Measurements from ENCODE around the gene SEMA3B. TPM values are rescaled to one million over a fixed set of nuclear protein-coding genes. Genes with fewer than 3 reads are reported as not detected.
"Not testable (repeated sequence)": the region's sequence is repeated elsewhere in the genome, so short reads cannot be mapped to it uniquely, and the experiment has no call there.

The SEMA3B gene
- total RNA-seq, 2 experiments from 2014 or later: 0.33 to 0.37 TPM

GRCh38 chr3:50268276-50268675, 671 bp upstream of the SEMA3B start:
- DNase-seq: no peak
- Mint-ChIP-seq H3K27me3 (ENCODE audit: low read depth) (peaks cover 14% of the 10 kb centered on the region), H3K36me3 (ENCODE audit: low read depth) (no peaks in the 10 kb centered on the region), H3K9me3 (no peaks in the 10 kb centered on the region), H3K4me3 (no peak overlapping the region), H3K27ac (no peak overlapping the region), H3K4me1 (ENCODE audit: low read depth) (peaks cover 8% of the 10 kb centered on the region)
- intact Hi-C loops (cut with micrococcal nuclease): no loop called here
- CTCF ChIA-PET: interaction anchor here (0.7 to 0.9 kb wide), 2 partner anchors 9 to 12 kb away, joined by 3 read pairs; no protein-coding TSS in a partner anchor

- CTCF ChIA-PET: interaction anchor here (0.6 to 1.9 kb wide), 3 partner anchors 11 to 75 kb away, joined by 3 to 7 read pairs (median 3); no protein-coding TSS in a partner anchor
- H3K27me3 Mint-ChIP-seq (ENCODE audit: low read depth): peaks cover 23% of the 10 kb centered on the region
- no peak overlapping the region for H3K4me3 Mint-ChIP-seq
- H3K27ac Mint-ChIP-seq: no peak overlapping the region
- H3K4me1 Mint-ChIP-seq (ENCODE audit: low read depth): peaks cover 17% of the 10 kb centered on the region
- no peak for DNase-seq
- intact Hi-C loops (cut with micrococcal nuclease): no loop called here
- no peaks in the 10 kb centered on the region for H3K9me3 Mint-ChIP-seq
- H3K36me3 Mint-ChIP-seq (ENCODE audit: low read depth): no peaks in the 10 kb centered on the region
Observed at GRCh38 chr3:50269460-50269859, 513 bp downstream of the SEMA3B start.

- DNase-seq: no peak
- intact Hi-C loops (cut with micrococcal nuclease): no loop called here
- Mint-ChIP-seq H3K27ac (no peak overlapping the region), H3K36me3 (ENCODE audit: low read depth) (no peaks in the 10 kb centered on the region), H3K9me3 (no peaks in the 10 kb centered on the region), H3K4me3 (no peak overlapping the region), H3K27me3 (ENCODE audit: low read depth) (peaks cover 28% of the 10 kb centered on the region), H3K4me1 (ENCODE audit: low read depth) (peaks cover 20% of the 10 kb centered on the region)
- CTCF ChIA-PET: interaction anchor here (0.6 to 1.9 kb wide), 4 partner anchors 9 to 76 kb away, joined by 3 to 7 read pairs (median 5); partner anchors contain the start of gene LSMEM2
Observed at GRCh38 chr3:50269977-50270413, 1.0 kb downstream of the SEMA3B start.

GRCh38 chr3:50270422-50271224, 1.7 kb downstream of the SEMA3B start:
- peaks cover 33% of the 10 kb centered on the region for H3K27me3 Mint-ChIP-seq (ENCODE audit: low read depth)
- H3K4me1 Mint-ChIP-seq (ENCODE audit: low read depth): peaks cover 25% of the 10 kb centered on the region
- H3K9me3 Mint-ChIP-seq: no peaks in the 10 kb centered on the region
- H3K4me3 Mint-ChIP-seq: no peak overlapping the region
- CTCF ChIA-PET: interaction anchor here (0.6 to 2.7 kb wide), 10 partner anchors 8 to 148 kb away, joined by 3 to 18 read pairs (median 6); partner anchors contain the start of genes GNAT1 and LSMEM2
- no peaks in the 10 kb centered on the region for H3K36me3 Mint-ChIP-seq (ENCODE audit: low read depth)
- intact Hi-C loops (cut with micrococcal nuclease): no loop called here
- H3K27ac Mint-ChIP-seq: no peak overlapping the region
- no peak for DNase-seq

GRCh38 chr3:50271314-50271936, 2.5 kb downstream of the SEMA3B start:
- DNase-seq: no peak
- H3K4me1 Mint-ChIP-seq (ENCODE audit: low read depth): peaks cover 31% of the 10 kb centered on the region
- CTCF ChIA-PET: interaction anchor here (0.9 to 2.7 kb wide), 12 partner anchors 8 to 149 kb away, joined by 3 to 18 read pairs (median 4); partner anchors contain the start of genes GNAT1, LSMEM2 and RASSF1
- intact Hi-C loops (cut with micrococcal nuclease): no loop called here
- H3K36me3 Mint-ChIP-seq (ENCODE audit: low read depth): no peaks in the 10 kb centered on the region
- H3K27me3 Mint-ChIP-seq (ENCODE audit: low read depth): peaks cover 34% of the 10 kb centered on the region
- no peaks in the 10 kb centered on the region for H3K9me3 Mint-ChIP-seq
- no peak overlapping the region for H3K27ac Mint-ChIP-seq
- H3K4me3 Mint-ChIP-seq: no peak overlapping the region

- DNase-seq; H3K36me3 Mint-ChIP-seq (ENCODE audit: low read depth); intact Hi-C loops (cut with micrococcal nuclease); H3K9me3 Mint-ChIP-seq; H3K4me3 Mint-ChIP-seq; H3K27ac Mint-ChIP-seq: not testable (repeated sequence)
- peaks cover 31% of the 10 kb centered on the region for H3K4me1 Mint-ChIP-seq (ENCODE audit: low read depth)
- CTCF ChIA-PET: interaction anchor here (0.6 to 2.7 kb wide), 14 partner anchors 9 to 1251 kb away, joined by 3 to 18 read pairs (median 4); partner anchors contain the start of genes GNAT1 and RASSF1
- H3K27me3 Mint-ChIP-seq (ENCODE audit: low read depth): peaks cover 34% of the 10 kb centered on the region
Observed at GRCh38 chr3:50272538-50272910, 3.6 kb downstream of the SEMA3B start.

GRCh38 chr3:50272911-50273688, 4.2 kb downstream of the SEMA3B start:
- Mint-ChIP-seq H3K9me3 (no peaks in the 10 kb centered on the region), H3K27me3 (ENCODE audit: low read depth) (peaks cover 34% of the 10 kb centered on the region), H3K4me3 (peak overlapping the region; percentile 39), H3K27ac (no peak overlapping the region), H3K36me3 (ENCODE audit: low read depth) (no peaks in the 10 kb centered on the region), H3K4me1 (ENCODE audit: low read depth) (peaks cover 31% of the 10 kb centered on the region)
- intact Hi-C loops (cut with micrococcal nuclease): loop anchor here (1.0 kb wide), 5 partner anchors 13 to 152 kb away; no protein-coding TSS in a partner anchor
- peak; percentile 93 for DNase-seq
- CTCF ChIA-PET: interaction anchor here (0.7 to 2.7 kb wide), 13 partner anchors 10 to 1252 kb away, joined by 3 to 18 read pairs (median 7); partner anchors contain the start of gene GNAT1

- Mint-ChIP-seq H3K36me3 (ENCODE audit: low read depth) (no peaks in the 10 kb centered on the region), H3K9me3 (no peaks in the 10 kb centered on the region), H3K27me3 (ENCODE audit: low read depth) (peaks cover 32% of the 10 kb centered on the region), H3K4me3 (no peak overlapping the region), H3K4me1 (ENCODE audit: low read depth) (peaks cover 31% of the 10 kb centered on the region), H3K27ac (no peak overlapping the region)
- intact Hi-C loops (cut with micrococcal nuclease): loop anchor here (1.0 kb wide), 7 partner anchors 13 to 277 kb away; no protein-coding TSS in a partner anchor
- no peak for DNase-seq
- CTCF ChIA-PET: interaction anchor here (0.7 to 2.7 kb wide), 3 partner anchors 18 to 141 kb away, joined by 3 to 16 read pairs (median 8); no protein-coding TSS in a partner anchor
Observed at GRCh38 chr3:50273689-50274065, 4.7 kb downstream of the SEMA3B start.

GRCh38 chr3:50274371-50275104, 5.6 kb downstream of the SEMA3B start:
- CTCF ChIA-PET: interaction anchor here (0.7 to 2.7 kb wide), 14 partner anchors 10 to 155 kb away, joined by 3 to 16 read pairs (median 4); partner anchors contain the start of genes HYAL3 and NAA80
- Mint-ChIP-seq H3K36me3 (ENCODE audit: low read depth) (no peaks in the 10 kb centered on the region), H3K27me3 (ENCODE audit: low read depth) (peaks cover 32% of the 10 kb centered on the region), H3K27ac (no peak overlapping the region), H3K4me1 (ENCODE audit: low read depth) (peaks cover 31% of the 10 kb centered on the region), H3K4me3 (no peak overlapping the region), H3K9me3 (no peaks in the 10 kb centered on the region)
- intact Hi-C loops (cut with micrococcal nuclease): loop anchor here (1.0 kb wide), 2 partner anchors 50 to 276 kb away; no protein-coding TSS in a partner anchor
- peak; percentile 87 for DNase-seq

GRCh38 chr3:50275141-50275995, 6.4 kb downstream of the SEMA3B start:
- Mint-ChIP-seq H3K36me3 (ENCODE audit: low read depth) (no peaks in the 10 kb centered on the region), H3K9me3 (no peaks in the 10 kb centered on the region), H3K4me1 (ENCODE audit: low read depth) (peaks cover 31% of the 10 kb centered on the region), H3K4me3 (peak overlapping the region; percentile 59), H3K27me3 (ENCODE audit: low read depth) (peaks cover 32% of the 10 kb centered on the region), H3K27ac (no peak overlapping the region)
- DNase-seq: no peak
- CTCF ChIA-PET: interaction anchor here (0.7 to 2.7 kb wide), 16 partner anchors 9 to 156 kb away, joined by 3 to 16 read pairs (median 4); partner anchors contain the start of genes HYAL3, IFRD2 and NAA80
- intact Hi-C loops (cut with micrococcal nuclease): no loop called here
